Measurements from ENCODE around the gene NOS1AP.

The NOS1AP gene

DNA sequence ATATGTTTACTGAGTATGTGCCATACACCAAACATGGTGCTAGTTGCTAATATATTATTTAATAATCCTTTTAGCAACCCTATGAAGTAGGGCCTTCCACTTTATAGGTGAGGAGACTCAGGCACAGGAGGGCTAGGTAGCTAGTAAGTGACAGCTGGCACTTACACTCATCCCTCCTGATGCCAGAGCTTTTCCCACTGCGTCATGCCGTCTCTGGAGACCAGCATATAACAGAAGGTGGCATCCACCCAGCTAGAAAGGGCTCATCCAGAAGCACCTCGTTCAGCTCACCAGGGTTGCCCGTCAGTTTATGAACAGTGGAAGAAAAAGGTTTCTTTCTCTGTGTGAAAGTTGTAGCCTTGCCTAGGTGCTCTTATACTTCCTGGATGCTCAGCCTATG lies 108.9 kb downstream of the NOS1AP start:
- Histone ChIP-seq H3K9me3 (ENCODE audit: control insufficient read depth, insufficient read depth, low read length) (no peaks in the 10 kb centered on the region), H3K9ac (ENCODE audit: low read depth, low read length) (no peak overlapping the region), H3K27me3 (ENCODE audit: control insufficient read depth, insufficient read depth, low read length) (no peaks in the 10 kb centered on the region), H3K36me3 (ENCODE audit: control insufficient read depth, insufficient read depth, low read length) (no peaks in the 10 kb centered on the region), H3K4me3 (ENCODE audit: low read depth, low read length) (no peak overlapping the region), H3K4me1 (ENCODE audit: control insufficient read depth, insufficient read depth, low read length) (peaks cover 42% of the 10 kb centered on the region)

GRCh38 chr1:162179121-162179520 lies 109.6 kb downstream of the NOS1AP start:
- Histone ChIP-seq H3K4me1 (ENCODE audit: control insufficient read depth, insufficient read depth, low read length) (peaks cover 42% of the 10 kb centered on the region), H3K9ac (ENCODE audit: low read depth, low read length) (no peak overlapping the region), H3K36me3 (ENCODE audit: control insufficient read depth, insufficient read depth, low read length) (no peaks in the 10 kb centered on the region), H3K27me3 (ENCODE audit: control insufficient read depth, insufficient read depth, low read length) (no peaks in the 10 kb centered on the region), H3K4me3 (ENCODE audit: low read depth, low read length) (no peak overlapping the region), H3K9me3 (ENCODE audit: control insufficient read depth, insufficient read depth, low read length) (no peaks in the 10 kb centered on the region)

- Histone ChIP-seq H3K4me3 (ENCODE audit: low read depth, low read length) (no peak overlapping the region), H3K9ac (ENCODE audit: low read depth, low read length) (no peak overlapping the region), H3K4me1 (ENCODE audit: control insufficient read depth, insufficient read depth, low read length) (peaks cover 37% of the 10 kb centered on the region), H3K9me3 (ENCODE audit: control insufficient read depth, insufficient read depth, low read length) (no peaks in the 10 kb centered on the region), H3K36me3 (ENCODE audit: control insufficient read depth, insufficient read depth, low read length) (no peaks in the 10 kb centered on the region), H3K27me3 (ENCODE audit: control insufficient read depth, insufficient read depth, low read length) (no peaks in the 10 kb centered on the region)
Observed at GRCh38 chr1:162180813-162181212, 111.3 kb downstream of the NOS1AP start.

DNA sequence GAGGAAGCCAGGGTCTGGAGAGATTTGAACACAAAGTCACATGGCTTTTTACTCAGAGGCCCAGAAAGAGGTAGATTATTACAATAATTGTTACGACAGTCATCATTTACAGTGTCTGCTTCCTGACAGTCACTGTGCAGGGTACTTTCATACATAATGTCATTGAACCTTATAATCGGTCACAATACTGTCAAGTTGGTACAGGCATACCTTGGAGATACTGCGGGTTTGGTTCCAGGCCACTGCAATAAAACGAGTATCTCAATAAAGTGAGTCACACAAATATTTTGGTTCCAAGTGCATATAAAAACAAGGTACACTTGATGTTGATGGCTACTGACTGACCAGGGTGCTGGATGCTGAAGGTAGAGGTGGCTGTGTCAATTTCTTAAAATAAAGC lies 112.6 kb downstream of the NOS1AP start:
- Histone ChIP-seq H3K4me3 (ENCODE audit: low read depth, low read length) (no peak overlapping the region), H3K9me3 (ENCODE audit: control insufficient read depth, insufficient read depth, low read length) (no peaks in the 10 kb centered on the region), H3K27me3 (ENCODE audit: control insufficient read depth, insufficient read depth, low read length) (no peaks in the 10 kb centered on the region), H3K4me1 (ENCODE audit: control insufficient read depth, insufficient read depth, low read length) (peaks cover 29% of the 10 kb centered on the region), H3K36me3 (ENCODE audit: control insufficient read depth, insufficient read depth, low read length) (no peaks in the 10 kb centered on the region), H3K9ac (ENCODE audit: low read depth, low read length) (no peak overlapping the region)

GRCh38 chr1:162185314-162186025 lies 116.0 kb downstream of the NOS1AP start:
- Histone ChIP-seq H3K4me1 (ENCODE audit: control insufficient read depth, insufficient read depth, low read length) (peaks cover 12% of the 10 kb centered on the region), H3K9me3 (ENCODE audit: control insufficient read depth, insufficient read depth, low read length) (no peaks in the 10 kb centered on the region), H3K4me3 (ENCODE audit: low read depth, low read length) (no peak overlapping the region), H3K27me3 (ENCODE audit: control insufficient read depth, insufficient read depth, low read length) (no peaks in the 10 kb centered on the region), H3K36me3 (ENCODE audit: control insufficient read depth, insufficient read depth, low read length) (no peaks in the 10 kb centered on the region), H3K9ac (ENCODE audit: low read depth, low read length) (no peak overlapping the region)

DNA sequence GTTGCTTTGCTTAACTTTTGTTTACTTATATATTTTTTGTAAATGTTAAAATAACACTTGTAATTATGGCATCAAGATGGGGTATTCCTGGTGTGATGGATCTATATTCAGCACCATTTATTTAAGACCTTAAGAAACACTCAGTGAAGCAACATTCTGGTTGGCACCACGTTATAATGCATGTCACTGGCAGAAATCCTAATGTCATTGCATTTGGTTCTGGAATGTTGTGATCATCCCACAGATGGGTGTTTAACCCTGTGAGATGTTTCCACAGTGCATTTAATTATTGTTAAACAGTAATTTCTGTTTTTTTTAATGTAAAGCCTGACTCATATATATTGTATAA lies 116.5 kb downstream of the NOS1AP start:
- H3K4me3 ChIP-seq (ENCODE audit: low read depth, low read length) = no peak overlapping the region
- H3K9me3 ChIP-seq (ENCODE audit: control insufficient read depth, insufficient read depth, low read length) = no peaks in the 10 kb centered on the region
- no peak overlapping the region for H3K9ac ChIP-seq (ENCODE audit: low read depth, low read length)
- no peaks in the 10 kb centered on the region for H3K36me3 ChIP-seq (ENCODE audit: control insufficient read depth, insufficient read depth, low read length)
- H3K27me3 ChIP-seq (ENCODE audit: control insufficient read depth, insufficient read depth, low read length) = no peaks in the 10 kb centered on the region
- H3K4me1 ChIP-seq (ENCODE audit: control insufficient read depth, insufficient read depth, low read length) = peaks cover 7% of the 10 kb centered on the region

GRCh38 chr1:162186406-162186805 lies 116.9 kb downstream of the NOS1AP start:
- Histone ChIP-seq H3K4me3 (ENCODE audit: low read depth, low read length) (no peak overlapping the region), H3K9me3 (ENCODE audit: control insufficient read depth, insufficient read depth, low read length) (no peaks in the 10 kb centered on the region), H3K9ac (ENCODE audit: low read depth, low read length) (no peak overlapping the region), H3K36me3 (ENCODE audit: control insufficient read depth, insufficient read depth, low read length) (no peaks in the 10 kb centered on the region), H3K4me1 (ENCODE audit: control insufficient read depth, insufficient read depth, low read length) (peaks cover 9% of the 10 kb centered on the region), H3K27me3 (ENCODE audit: control insufficient read depth, insufficient read depth, low read length) (no peaks in the 10 kb centered on the region)

DNA sequence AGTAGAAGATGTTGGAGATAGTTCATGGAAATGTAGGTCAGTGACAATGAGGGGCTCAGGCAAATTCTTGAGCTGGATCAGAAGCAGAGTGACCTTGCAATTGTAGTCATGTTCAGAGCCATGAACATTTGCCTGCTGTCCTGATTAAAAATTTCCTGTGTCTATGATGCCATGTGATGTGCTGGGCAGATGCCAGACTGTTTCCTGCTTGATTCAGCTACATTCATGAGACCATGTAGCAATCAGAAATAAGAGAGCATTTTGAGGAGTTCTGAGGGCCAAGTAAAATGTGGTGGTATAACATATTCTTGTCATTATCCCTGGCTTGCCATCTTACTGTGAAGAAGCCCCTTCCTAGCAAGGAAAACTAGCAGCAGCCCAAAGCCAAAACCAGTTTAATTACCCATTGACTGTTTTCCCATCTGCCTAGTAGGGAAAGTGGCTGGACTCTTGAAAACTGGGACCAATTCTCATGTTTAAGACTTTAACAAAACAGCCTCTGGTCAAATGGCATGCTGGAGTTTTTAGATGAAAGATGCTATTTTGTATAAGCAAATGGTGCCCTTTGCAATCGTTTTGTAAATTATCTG lies 118.3 kb downstream of the NOS1AP start:
- Histone ChIP-seq H3K4me1 (ENCODE audit: control insufficient read depth, insufficient read depth, low read length) (peaks cover 10% of the 10 kb centered on the region), H3K9me3 (ENCODE audit: control insufficient read depth, insufficient read depth, low read length) (no peaks in the 10 kb centered on the region), H3K9ac (ENCODE audit: low read depth, low read length) (no peak overlapping the region), H3K36me3 (ENCODE audit: control insufficient read depth, insufficient read depth, low read length) (no peaks in the 10 kb centered on the region), H3K4me3 (ENCODE audit: low read depth, low read length) (no peak overlapping the region), H3K27me3 (ENCODE audit: control insufficient read depth, insufficient read depth, low read length) (no peaks in the 10 kb centered on the region)

DNA sequence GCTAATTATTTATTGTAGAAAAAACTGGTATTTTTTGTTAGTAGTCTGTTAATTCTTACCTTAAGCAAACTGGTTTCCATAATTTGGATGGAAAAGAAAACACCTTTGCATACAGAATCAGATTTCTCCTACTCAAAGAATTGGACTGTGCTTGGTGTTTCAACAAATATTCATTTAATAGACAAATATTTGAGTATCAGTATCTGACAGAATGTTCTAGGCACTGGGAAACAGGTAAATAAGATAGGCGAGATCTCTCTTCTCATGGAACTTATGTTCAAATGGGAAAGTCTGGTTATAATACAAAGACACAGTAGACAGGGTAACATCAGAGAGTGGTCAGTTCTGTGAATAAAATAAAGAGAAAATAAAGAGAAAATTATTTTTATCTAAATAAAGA lies 119.9 kb downstream of the NOS1AP start:
- Histone ChIP-seq H3K9me3 (ENCODE audit: control insufficient read depth, insufficient read depth, low read length) (no peaks in the 10 kb centered on the region), H3K4me3 (ENCODE audit: low read depth, low read length) (no peak overlapping the region), H3K9ac (ENCODE audit: low read depth, low read length) (no peak overlapping the region), H3K36me3 (ENCODE audit: control insufficient read depth, insufficient read depth, low read length) (no peaks in the 10 kb centered on the region), H3K27me3 (ENCODE audit: control insufficient read depth, insufficient read depth, low read length) (no peaks in the 10 kb centered on the region), H3K4me1 (ENCODE audit: control insufficient read depth, insufficient read depth, low read length) (peaks cover 10% of the 10 kb centered on the region)

DNA sequence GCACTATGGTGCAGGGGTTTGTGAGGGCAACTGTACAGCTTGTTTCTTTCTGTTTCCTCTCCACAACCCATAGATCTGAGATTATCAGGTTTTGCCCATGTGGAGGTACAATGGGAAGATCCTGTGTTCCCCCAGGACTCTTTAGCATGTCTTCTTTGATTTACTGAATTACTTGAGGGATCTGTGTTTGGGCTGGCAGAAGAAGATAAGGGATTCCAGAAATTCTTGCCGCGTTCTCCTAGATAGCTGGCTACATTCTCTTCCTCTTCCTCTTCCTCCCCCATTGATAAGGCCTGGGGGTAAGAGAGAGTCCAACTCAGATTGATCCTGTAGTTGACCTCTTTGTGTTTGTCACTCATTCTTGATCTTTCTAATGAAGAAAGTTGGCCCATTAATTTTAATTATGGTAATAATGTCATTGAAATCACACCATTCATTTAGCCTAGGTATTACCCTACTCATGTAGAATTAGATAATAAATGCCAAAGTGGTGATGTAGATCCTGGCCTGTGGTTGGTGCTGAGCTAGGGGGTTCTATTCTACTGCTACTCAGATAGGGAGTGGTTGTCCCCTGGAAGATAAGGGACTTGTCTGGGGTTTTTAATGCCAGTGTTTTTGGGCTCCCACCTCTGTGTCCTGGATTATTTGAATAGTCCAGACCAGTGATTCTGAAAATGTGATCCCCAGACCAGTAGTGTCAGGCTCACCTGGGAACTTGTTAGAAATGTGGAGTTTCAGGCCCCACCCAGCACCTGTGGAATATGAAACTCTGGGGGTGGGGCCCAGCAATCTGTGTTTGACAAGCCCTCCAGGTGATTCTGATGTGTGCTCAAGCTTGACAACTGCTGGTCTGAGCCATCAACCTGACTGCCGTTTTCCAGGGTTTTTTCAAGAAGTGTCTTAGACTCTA lies 122.2 kb downstream of the NOS1AP start:
- Histone ChIP-seq H3K9ac (ENCODE audit: low read depth, low read length) (no peak overlapping the region), H3K4me3 (ENCODE audit: low read depth, low read length) (no peak overlapping the region), H3K9me3 (ENCODE audit: control insufficient read depth, insufficient read depth, low read length) (no peaks in the 10 kb centered on the region), H3K36me3 (ENCODE audit: control insufficient read depth, insufficient read depth, low read length) (no peaks in the 10 kb centered on the region), H3K27me3 (ENCODE audit: control insufficient read depth, insufficient read depth, low read length) (no peaks in the 10 kb centered on the region), H3K4me1 (ENCODE audit: control insufficient read depth, insufficient read depth, low read length) (peaks cover 3% of the 10 kb centered on the region)

GRCh38 chr1:162192306-162192678 lies 122.8 kb downstream of the NOS1AP start:
- no peaks in the 10 kb centered on the region for H3K36me3 ChIP-seq (ENCODE audit: control insufficient read depth, insufficient read depth, low read length)
- H3K4me3 ChIP-seq (ENCODE audit: low read depth, low read length) = no peak overlapping the region
- no peaks in the 10 kb centered on the region for H3K27me3 ChIP-seq (ENCODE audit: control insufficient read depth, insufficient read depth, low read length)
- H3K9me3 ChIP-seq (ENCODE audit: control insufficient read depth, insufficient read depth, low read length) = no peaks in the 10 kb centered on the region
- H3K9ac ChIP-seq (ENCODE audit: low read depth, low read length) = no peak overlapping the region
- H3K4me1 ChIP-seq (ENCODE audit: control insufficient read depth, insufficient read depth, low read length) = peaks cover 8% of the 10 kb centered on the region

- H3K36me3 ChIP-seq (ENCODE audit: control insufficient read depth, insufficient read depth, low read length) = no peaks in the 10 kb centered on the region
- H3K27me3 ChIP-seq (ENCODE audit: control insufficient read depth, insufficient read depth, low read length) = no peaks in the 10 kb centered on the region
- H3K4me1 ChIP-seq (ENCODE audit: control insufficient read depth, insufficient read depth, low read length) = peaks cover 12% of the 10 kb centered on the region
- no peak overlapping the region for H3K4me3 ChIP-seq (ENCODE audit: low read depth, low read length)
- H3K9me3 ChIP-seq (ENCODE audit: control insufficient read depth, insufficient read depth, low read length) = no peaks in the 10 kb centered on the region
- H3K9ac ChIP-seq (ENCODE audit: low read depth, low read length) = no peak overlapping the region
Observed at GRCh38 chr1:162192763-162193162, 123.3 kb downstream of the NOS1AP start.
